GM08714 (cell line): ENCODE results near the gene CPVL.
"Not testable (repeated sequence)": the region's sequence is repeated elsewhere in the genome, so short reads cannot be mapped to it uniquely, and the experiment has no call there.

ENCODE experiments used
- H3K4me3 ChIP-seq: fragments of 200-500 bp; sonication (Bioruptor generic); 2 replicates; pipeline ENCODE4 v1.5.1; 2014; ENCODE audit warnings: mild to moderate bottlenecking, low read length, inconsistent platforms
- ZNF274 ChIP-seq: IDR thresholded peaks from 2 replicates; pipeline ENCODE4 v1.6.1; 2012; ENCODE audit warnings: mild to moderate bottlenecking, low read depth, low read length

The CPVL gene

DNA sequence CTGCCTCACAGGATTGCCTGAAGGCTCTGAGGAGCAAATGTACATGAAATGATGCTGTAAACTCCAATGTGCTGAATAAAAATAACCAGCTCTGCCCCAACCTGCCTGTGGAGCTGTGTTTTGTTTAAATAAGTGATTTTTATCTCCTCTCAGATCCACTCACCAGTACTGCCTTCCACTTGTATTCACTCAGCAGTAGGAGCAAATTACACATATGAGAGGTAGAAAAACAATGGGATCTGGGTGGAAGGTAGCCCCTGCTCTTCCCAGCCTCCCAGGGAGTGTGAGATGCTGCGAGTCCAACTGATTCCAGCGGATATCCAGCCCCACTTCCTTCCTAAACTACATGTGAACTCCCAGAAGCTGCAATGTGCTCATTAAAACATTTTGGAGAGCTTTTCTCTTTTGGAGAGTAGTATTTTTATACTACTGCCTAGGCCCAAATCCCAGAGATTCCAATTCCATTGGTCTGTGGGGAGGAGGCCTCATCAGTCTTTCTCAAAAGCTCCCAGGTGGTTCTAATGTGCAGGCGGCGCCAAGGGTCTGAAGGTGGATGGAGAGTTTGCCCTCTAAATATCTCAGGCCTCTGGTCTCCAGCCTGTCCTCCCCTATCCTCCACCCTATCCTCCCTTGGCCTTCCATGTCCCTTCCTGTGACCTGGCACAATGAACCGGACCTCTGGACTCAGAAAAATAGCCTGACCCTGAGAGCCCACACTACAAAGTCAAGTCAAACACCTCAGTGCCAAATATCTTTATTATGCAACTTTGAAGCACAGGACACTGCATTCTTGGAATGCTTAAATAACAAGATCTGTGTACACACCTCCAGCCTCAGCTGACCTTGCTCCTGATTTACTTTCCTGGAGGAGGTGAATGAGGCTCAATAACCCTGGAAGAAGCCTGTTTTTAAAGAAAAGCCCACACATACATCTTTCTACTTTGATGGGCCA, 46.2 kb downstream of the CPVL start:
- no peak for TF ChIP-seq ZNF274
- H3K4me3 ChIP-seq, result no peak overlapping the region

GRCh38 chr7:29096446-29096730, 49.9 kb downstream of the CPVL start:
- H3K4me3 ChIP-seq, result no peak overlapping the region
- TF ChIP-seq ZNF274, result no peak

DNA sequence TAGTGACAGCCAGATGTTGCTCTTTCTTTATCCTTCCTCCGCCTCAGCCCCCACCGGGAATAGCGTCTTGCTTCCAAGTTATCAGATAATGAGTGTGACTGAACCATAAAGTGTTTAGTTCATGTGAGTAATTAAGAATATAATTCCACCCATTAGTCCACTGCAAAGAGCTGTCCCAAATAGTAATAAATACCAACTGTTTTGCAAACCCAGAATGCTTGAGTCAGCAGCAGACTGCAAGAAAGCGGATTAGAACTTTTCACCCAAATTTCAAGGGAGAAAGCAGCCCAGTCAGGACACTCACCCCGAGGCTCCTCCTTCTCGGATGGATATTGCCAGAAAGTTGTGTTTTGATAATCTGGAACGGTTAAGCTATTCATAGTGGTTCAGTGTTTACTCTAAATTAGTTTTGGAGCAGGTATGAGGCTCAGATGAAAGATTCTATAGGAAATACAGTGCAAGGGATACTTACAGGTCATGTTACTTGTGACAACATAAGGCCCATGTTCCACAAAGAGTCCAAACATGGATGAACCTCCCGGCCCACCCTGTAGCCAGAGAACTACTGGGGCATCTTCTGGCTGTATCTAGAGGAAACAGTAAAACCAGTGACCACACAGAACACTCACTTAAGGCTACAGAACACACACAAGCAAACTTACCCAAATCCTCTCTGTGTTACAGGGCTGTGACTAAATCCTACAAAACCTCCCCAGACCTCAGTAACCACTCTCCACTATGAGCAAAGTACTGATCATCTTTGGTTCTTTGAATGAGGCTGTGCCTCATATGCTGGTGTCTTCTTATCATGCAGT, 50.5 kb downstream of the CPVL start:
- no peak for TF ChIP-seq ZNF274
- H3K4me3 ChIP-seq, result no peak overlapping the region

- H3K4me3 ChIP-seq, result not testable (repeated sequence)
These were observed 53.2 kb downstream of the CPVL start for GRCh38 chr7:29093091-29093490.

GRCh38 chr7:29091715-29092114, 54.6 kb downstream of the CPVL start:
- H3K4me3 ChIP-seq, result peak overlapping the region; percentile 41; the same call in 1 of the 2 replicates
- no peak for TF ChIP-seq ZNF274

- H3K4me3 ChIP-seq, result peak overlapping the region; percentile 41; the same call in 1 of the 2 replicates
- no peak for TF ChIP-seq ZNF274
These were observed 55.3 kb downstream of the CPVL start for GRCh38 chr7:29090836-29091601.

GRCh38 chr7:29090151-29090805, 56.1 kb downstream of the CPVL start:
- H3K4me3 ChIP-seq, result no peak overlapping the region
- no peak for TF ChIP-seq ZNF274

DNA sequence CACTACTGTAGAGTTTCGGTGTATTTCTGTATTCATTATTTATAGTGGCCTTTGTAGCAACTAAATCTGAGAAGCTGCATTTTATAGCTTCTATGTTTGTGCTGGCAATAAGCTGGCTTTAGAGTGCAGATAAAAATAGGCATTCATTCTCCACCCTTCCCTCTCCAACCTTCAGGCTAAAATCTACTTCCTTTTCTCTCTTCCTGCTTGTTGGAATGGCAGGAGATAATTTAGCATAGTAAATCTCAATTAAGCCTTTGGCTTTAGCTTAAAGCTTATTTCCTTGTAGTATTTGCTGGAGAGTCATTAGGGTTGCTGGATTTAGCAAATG, 58.5 kb downstream of the CPVL start:
- no peak for TF ChIP-seq ZNF274
- no peak overlapping the region for H3K4me3 ChIP-seq

- TF ChIP-seq ZNF274, result no peak
- no peak overlapping the region for H3K4me3 ChIP-seq
These were observed 59.8 kb downstream of the CPVL start for GRCh38 chr7:29086545-29086944.

DNA sequence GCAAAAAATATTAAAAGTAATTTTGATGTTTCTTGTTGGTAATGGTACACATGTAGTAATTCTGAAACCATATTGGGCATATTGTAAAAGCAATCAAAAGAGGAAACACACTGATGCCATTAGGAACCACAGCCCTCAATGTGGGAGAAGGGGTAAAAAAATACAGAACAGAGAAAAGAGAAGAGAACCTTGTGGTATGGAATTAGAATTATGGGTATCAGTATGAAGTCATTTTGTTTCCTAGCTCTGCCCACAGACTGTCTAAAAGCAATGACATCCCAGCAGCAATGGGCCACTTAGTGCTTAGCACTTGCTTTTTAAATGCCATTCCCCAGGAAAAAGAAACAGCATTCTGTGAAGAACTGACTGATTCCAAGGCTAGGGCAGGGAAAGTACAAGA, 61.5 kb downstream of the CPVL start:
- no peak for TF ChIP-seq ZNF274
- H3K4me3 ChIP-seq, result no peak overlapping the region

- TF ChIP-seq ZNF274, result no peak
- H3K4me3 ChIP-seq, result no peak overlapping the region
These were observed 65.5 kb downstream of the CPVL start for GRCh38 chr7:29080803-29081202.

DNA sequence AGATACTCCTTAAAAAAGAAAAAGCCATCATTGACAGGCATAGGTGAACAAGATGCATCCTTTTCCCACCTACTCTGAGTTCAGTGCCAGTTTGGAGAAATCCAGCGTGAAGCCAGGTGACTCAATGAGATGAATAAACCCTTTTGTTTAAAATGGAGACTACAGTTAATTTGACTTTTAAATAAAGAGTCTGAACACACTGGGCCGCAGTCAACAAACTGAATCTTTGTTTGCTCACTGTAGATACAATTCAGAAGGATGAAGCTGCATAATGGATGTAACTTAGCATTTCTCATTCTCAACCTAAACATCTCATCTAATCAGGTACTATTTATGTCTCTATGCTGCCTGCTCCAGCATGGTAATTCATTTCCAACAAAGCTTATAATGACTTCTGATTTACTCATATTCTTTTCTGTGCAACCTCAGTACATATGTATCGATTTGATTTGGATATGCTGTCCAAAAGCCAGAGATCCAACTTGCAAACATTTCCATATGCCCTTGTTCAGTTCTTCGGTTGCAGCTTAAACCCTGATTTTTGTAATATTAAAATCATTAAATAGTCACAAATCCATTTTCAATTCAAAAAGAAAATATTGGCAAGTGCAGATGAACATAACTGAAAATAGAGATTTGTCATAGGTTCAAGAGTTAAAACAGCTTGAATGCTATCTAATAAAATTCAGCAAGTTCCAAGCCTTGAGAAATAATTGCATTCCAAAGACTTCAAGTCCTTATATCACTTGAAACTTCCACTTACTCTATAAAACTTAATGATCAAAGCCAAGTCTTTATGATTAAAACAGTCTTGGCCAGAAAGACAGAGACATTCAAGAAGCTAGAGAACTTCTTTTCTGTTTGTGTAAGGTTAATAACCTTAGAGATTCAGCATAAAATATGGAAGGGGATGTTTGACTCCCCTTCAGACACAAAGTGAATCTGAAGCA, 67.8 kb downstream of the CPVL start:
- no peak for TF ChIP-seq ZNF274

GRCh38 chr7:29077854-29078253, 68.5 kb downstream of the CPVL start:
- no peak for TF ChIP-seq ZNF274

More for the DNA sequence above, 67.8 kb downstream of the CPVL start:
- H3K4me3 ChIP-seq, result no peak overlapping the region

More at GRCh38 chr7:29077854-29078253, 68.5 kb downstream of the CPVL start:
- H3K4me3 ChIP-seq, result no peak overlapping the region
